GM12878 (cell line): ENCODE measurements around the gene SLC1A2. TPM values are rescaled to one million over a fixed set of nuclear protein-coding genes. Genes with fewer than 3 reads are reported as not detected.

ENCODE experiments used
- BACH1 ChIP-seq: fragments of 450-650 bp; IDR thresholded peaks from 2 replicates; pipeline ENCODE4 v1.6.1; 2017; ENCODE audit warnings: mild to moderate bottlenecking, borderline replicate concordance
- BCLAF1 ChIP-seq: fragments of 450-650 bp; IDR thresholded peaks from 2 replicates; pipeline ENCODE4 v1.6.1; 2017; ENCODE audit warnings: antibody characterized with exemption, mild to moderate bottlenecking, moderate library complexity
- CTCF ChIP-seq, 3 experiments: IDR thresholded peaks in 2 of 3; conservative IDR thresholded peaks in 1 of 3; 2 replicates each; pipeline ENCODE4 v1.5.1; 2011; ENCODE audit warnings: low read depth in 3 of 3, low read length in 3 of 3, mild to moderate bottlenecking in 3 of 3, control low read depth in 2 of 3, moderate library complexity in 2 of 3, inconsistent platforms in 1 of 3, mixed read lengths in 1 of 3; ENCODE audit not compliant: control insufficient read depth in 2 of 3, insufficient read depth in 1 of 3; ENCODE audit errors: extremely low read depth in 1 of 3
- IRF4 ChIP-seq: IDR thresholded peaks from 2 replicates; pipeline ENCODE4 v1.6.1; 2011; ENCODE audit warnings: low read depth, low read length
- MEF2A ChIP-seq: IDR thresholded peaks from 2 replicates; pipeline ENCODE4 v1.6.1; 2011; ENCODE audit warnings: low read depth, mild to moderate bottlenecking, low read length, moderate library complexity; ENCODE audit not compliant: insufficient read depth
- MXI1 ChIP-seq: fragments of 150-350 bp; IDR thresholded peaks from 2 replicates; pipeline ENCODE4 v1.6.1; 2011; ENCODE audit warnings: low read depth, mild to moderate bottlenecking, inconsistent platforms, low read length, improper control_type of control experiment
- NBN ChIP-seq: fragments of 450-650 bp; IDR thresholded peaks from 2 replicates; pipeline ENCODE4 v1.6.1; 2016
- PKNOX1 ChIP-seq: fragments of 450-650 bp; IDR thresholded peaks from 2 replicates; pipeline ENCODE4 v1.6.1; 2016; ENCODE audit warnings: mild to moderate bottlenecking
- RFX5 ChIP-seq: IDR thresholded peaks from 2 replicates; pipeline ENCODE4 v1.6.1; 2011; ENCODE audit warnings: low read depth, low read length, improper control_type of control experiment
- RUNX3 ChIP-seq: IDR thresholded peaks from 2 replicates; pipeline ENCODE4 v1.6.1; 2012; ENCODE audit warnings: low read length, inconsistent platforms
- SMC3 ChIP-seq: IDR thresholded peaks from 2 replicates; pipeline ENCODE4 v1.6.1; 2011; ENCODE audit warnings: low read length, improper control_type of control experiment, borderline replicate concordance
- SRF ChIP-seq, 2 experiments: IDR thresholded peaks; 2 replicates each; pipeline ENCODE4 v1.6.1; 2011; ENCODE audit warnings: low read depth in 2 of 2, low read length in 2 of 2, mild to moderate bottlenecking in 1 of 2, moderate library complexity in 1 of 2
- SUPT20H ChIP-seq: IDR thresholded peaks from 2 replicates; pipeline ENCODE4 v1.6.1; 2011; ENCODE audit warnings: low read depth, mild to moderate bottlenecking, low read length, moderate library complexity, borderline replicate concordance; ENCODE audit not compliant: control insufficient read depth
- YY1 ChIP-seq: IDR thresholded peaks from 2 replicates; pipeline ENCODE4 v1.6.1; 2011; ENCODE audit warnings: low read depth, mild to moderate bottlenecking, low read length
- polyA plus RNA-seq, 11 experiments: library from polyadenylated mRNA; depleted of rRNA in 4 of 11; unstranded in 6 of 11; stranded (reverse) in 5 of 11; fragments of >200 nt; fragmentation: Nextera tagmentation in 4 of 11; fragmentation: Illumina TruSeq in 1 of 11; extraction: Ambion mirVana in 4 of 11; extraction: Trizol in 1 of 11; gene quantifications; 1 replicate in 1 of 11; 2 replicates in 10 of 11; pipeline versions ENCODE4 v1.2.1 to v1.2.3, GENCODE V29; 2011 to 2016; ENCODE audit warnings: inconsistent platforms in 2 of 11, missing spikeins in 2 of 11, low read depth in 1 of 11
- total RNA-seq, 4 experiments: library from RNA; depleted of rRNA in 3 of 4; stranded (reverse); fragments of >200 nt in 3 of 4; fragmentation: Illumina TruSeq in 1 of 4; extraction: Trizol in 1 of 4; gene quantifications; 2 replicates each; pipeline versions ENCODE4 v1.2.1 to v1.2.3, GENCODE V29; 2013 to 2021

The SLC1A2 gene
- total and polyA plus RNA-seq, 10 of the 15 experiments (the other 5 are each of a cell fraction or from before 2014, with no cell fraction given): 0.01 to 0.84 (median 0.22) TPM; not detected in 1

GRCh38 chr11:35391922-35392688 lies 27.3 kb downstream of the SLC1A2 start (continued):
- TF ChIP-seq BCLAF1: no peak
- TF ChIP-seq SUPT20H: no peak
- no peak for TF ChIP-seq MXI1
- peak; percentile 33; the same call in 1 of the 2 replicates for TF ChIP-seq RUNX3
- no peak for TF ChIP-seq RFX5
- peak; percentile 58; the same call in 1 of the 2 replicates for TF ChIP-seq PKNOX1
- 0 out of 2 replicates have a peak, but pooled peaks have one; percentile 46 for TF ChIP-seq NBN
- TF ChIP-seq YY1: peak; percentile 68; the same call in 1 of the 2 replicates
- no peak for TF ChIP-seq SRF (IDR thresholded peaks at IDR 0.05; ENCODE audit: low read depth in 2 of 2, low read length in 2 of 2)
- 0 out of 2 replicates have a peak, but pooled peaks have one; percentile 35 for TF ChIP-seq MEF2A
- peak; percentile 35; the same call in 1 of the 2 replicates for TF ChIP-seq IRF4
- no peak for TF ChIP-seq BACH1
- TF ChIP-seq CTCF (IDR thresholded peaks at IDR 0.05 in 2 of 3, conservative IDR thresholded peaks at IDR 0.05 in 1 of 3; ENCODE audit: control insufficient read depth in 2 of 3, extremely low read depth in 1 of 3, insufficient read depth in 1 of 3, low read depth in 3 of 3, low read length in 3 of 3): peak; percentile 84 to 93 (median 93); a peak in 5 of 6 replicates
- TF ChIP-seq SMC3: peak; percentile 96
